EH (cell line): ENCODE results near the gene PIGZ.
"Not testable (repeated sequence)": the region's sequence is repeated elsewhere in the genome, so short reads cannot be mapped to it uniquely, and the experiment has no call there.

Experiments
- DNase-seq: peaks from one replicate; pipeline ENCODE4 v3.0.0-alpha.2; 2015; ENCODE audit warnings: low read depth

PIGZ gene

GRCh38 chr3:196948442-196949284 is 20.0 kb downstream of the PIGZ start:
- DNase-seq: no peak

GRCh38 chr3:196947860-196948441 is 20.7 kb downstream of the PIGZ start:
- DNase-seq: no peak

GRCh38 chr3:196947136-196947859 is 21.3 kb downstream of the PIGZ start:
- DNase-seq: no peak

- DNase-seq: not testable (repeated sequence)
These were observed 24.4 kb downstream of the PIGZ start for GRCh38 chr3:196944037-196944790.

GRCh38 chr3:196942915-196943277 is 25.7 kb downstream of the PIGZ start:
- peak; percentile 18 for DNase-seq

GRCh38 chr3:196942226-196942914 is 26.3 kb downstream of the PIGZ start, which contains the start of gene NCBP2:
Gene NCBP2 (minus strand): TSS chr3:196942528. CDS start chr3:196942503, 25 bp downstream.
- DNase-seq: peak; percentile 97

GRCh38 chr3:196941729-196942225 is 26.9 kb downstream of the PIGZ start:
- DNase-seq: peak; percentile 62

GRCh38 chr3:196938576-196938975 is 30.1 kb downstream of the PIGZ start:
- no peak for DNase-seq

GRCh38 chr3:196938124-196938523 is 30.5 kb downstream of the PIGZ start:
- peak; percentile 58 for DNase-seq

GRCh38 chr3:196936288-196936687 is 32.3 kb downstream of the PIGZ start:
- DNase-seq: no peak

- no peak for DNase-seq
These were observed 36.0 kb downstream of the PIGZ start for GRCh38 chr3:196932600-196932999.

GRCh38 chr3:196931828-196932587 is 36.6 kb downstream of the PIGZ start:
- DNase-seq: no peak

- no peak for DNase-seq
These were observed 37.5 kb downstream of the PIGZ start for GRCh38 chr3:196931157-196931556.

GRCh38 chr3:196927571-196928453 is 40.8 kb downstream of the PIGZ start:
- DNase-seq: no peak

- DNase-seq: no peak
These were observed 47.9 kb downstream of the PIGZ start for GRCh38 chr3:196920733-196921132.

GRCh38 chr3:196918968-196919367 is 49.7 kb downstream of the PIGZ start:
- no peak for DNase-seq

- no peak for DNase-seq
These were observed 51.6 kb downstream of the PIGZ start for GRCh38 chr3:196916995-196917394.

GRCh38 chr3:196916221-196916620 is 52.4 kb downstream of the PIGZ start:
- no peak for DNase-seq

GRCh38 chr3:196915375-196915774 is 53.3 kb downstream of the PIGZ start:
- DNase-seq: no peak

GRCh38 chr3:196914866-196915265 is 53.8 kb downstream of the PIGZ start:
- no peak for DNase-seq
